Activated CD4-positive, alpha-beta T cell treated with anti-CD3 and anti-CD28 coated beads, Interleukin-2, amount 10 ng/mL, durations not matched to agents 24 days and 14 days (primary cell): ENCODE results near the gene C2orf42. TPM values are rescaled to one million over a fixed set of nuclear protein-coding genes. Genes with fewer than 3 reads are reported as not detected.
"Not testable (repeated sequence)": the region's sequence is repeated elsewhere in the genome, so short reads cannot be mapped to it uniquely, and the experiment has no call there.

Source experiments
- DNase-seq: peaks from one replicate; pipeline ENCODE4 v3.0.0; 2022
- H3K27ac Mint-ChIP-seq: one replicate; pipeline ENCODE4 v1.8.0; 2022; ENCODE audit warnings: mild to moderate bottlenecking, mixed read lengths
- H3K27me3 Mint-ChIP-seq: one replicate; pipeline ENCODE4 v1.8.0; 2022; ENCODE audit warnings: mixed read lengths
- H3K36me3 Mint-ChIP-seq: one replicate; pipeline ENCODE4 v1.8.0; 2022; ENCODE audit warnings: low read depth, mild to moderate bottlenecking, mixed read lengths
- H3K4me1 Mint-ChIP-seq: one replicate; pipeline ENCODE4 v1.8.0; 2021; ENCODE audit warnings: mixed read lengths
- H3K4me3 Mint-ChIP-seq: one replicate; pipeline ENCODE4 v1.8.0; 2022; ENCODE audit warnings: mild to moderate bottlenecking, moderate library complexity, mixed read lengths
- H3K9me3 Mint-ChIP-seq: one replicate; pipeline ENCODE4 v1.8.0; 2021; ENCODE audit warnings: mixed read lengths
- intact Hi-C: fragments of 100-400 bp; cut with micrococcal nuclease; formaldehyde crosslinking; loops from one replicate; pipeline ENCODE4 v1.15.1; 2023
- total RNA-seq: library from RNA; stranded (reverse); gene quantifications from 2 replicates; pipeline ENCODE4 v1.2.3, GENCODE V29; 2022

C2orf42 gene
- total RNA-seq, 1 donor from 2014 or later: 19.6 TPM

DNA sequence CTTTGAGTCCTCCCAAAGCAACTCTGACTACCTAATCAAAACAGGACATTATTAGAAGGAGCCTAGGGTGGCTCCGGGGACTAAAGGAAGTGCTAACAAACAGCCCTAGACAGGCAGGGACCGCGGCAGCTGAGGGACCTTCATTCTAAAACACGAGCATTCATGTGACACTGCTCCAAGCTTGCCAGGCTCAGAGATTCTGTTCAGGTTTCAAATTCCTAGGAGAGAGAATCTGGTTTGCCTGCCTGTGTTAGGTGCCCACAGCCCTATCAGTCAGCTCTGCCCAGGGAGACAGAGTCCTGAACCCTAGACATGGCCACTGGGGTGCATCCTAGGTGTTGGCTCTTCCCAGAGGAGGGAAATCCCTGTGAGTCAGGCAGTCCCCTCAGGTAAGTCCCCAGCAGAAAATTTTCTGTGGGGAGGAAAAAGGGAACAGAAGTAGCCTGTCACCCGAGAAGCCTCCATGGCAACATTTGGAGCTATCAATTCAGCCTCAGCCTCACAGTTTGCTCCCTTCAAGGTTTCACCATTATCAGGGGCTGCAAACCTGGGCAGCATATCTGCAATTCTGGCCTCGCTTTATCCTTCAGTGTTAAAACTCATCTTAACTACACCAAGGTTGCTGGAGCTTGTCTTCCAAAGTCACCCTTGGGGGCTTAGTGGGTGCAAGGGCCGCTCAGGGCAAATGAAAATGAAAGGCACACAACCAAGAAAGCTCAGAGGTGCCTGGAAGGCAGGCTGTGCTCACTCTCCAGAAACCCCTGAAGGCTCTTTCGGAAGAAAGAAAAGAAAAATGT lies 75.0 kb downstream of the C2orf42 start:
- H3K36me3 Mint-ChIP-seq: no peaks in the 10 kb centered on the region
- peaks cover 33% of the 10 kb centered on the region for H3K4me1 Mint-ChIP-seq
- H3K9me3 Mint-ChIP-seq: no peaks in the 10 kb centered on the region
- H3K27me3 Mint-ChIP-seq: no peaks in the 10 kb centered on the region
- intact Hi-C loops: no loop called here
- no peak overlapping the region for H3K27ac Mint-ChIP-seq
- no peak for DNase-seq
- H3K4me3 Mint-ChIP-seq: no peak overlapping the region

DNA sequence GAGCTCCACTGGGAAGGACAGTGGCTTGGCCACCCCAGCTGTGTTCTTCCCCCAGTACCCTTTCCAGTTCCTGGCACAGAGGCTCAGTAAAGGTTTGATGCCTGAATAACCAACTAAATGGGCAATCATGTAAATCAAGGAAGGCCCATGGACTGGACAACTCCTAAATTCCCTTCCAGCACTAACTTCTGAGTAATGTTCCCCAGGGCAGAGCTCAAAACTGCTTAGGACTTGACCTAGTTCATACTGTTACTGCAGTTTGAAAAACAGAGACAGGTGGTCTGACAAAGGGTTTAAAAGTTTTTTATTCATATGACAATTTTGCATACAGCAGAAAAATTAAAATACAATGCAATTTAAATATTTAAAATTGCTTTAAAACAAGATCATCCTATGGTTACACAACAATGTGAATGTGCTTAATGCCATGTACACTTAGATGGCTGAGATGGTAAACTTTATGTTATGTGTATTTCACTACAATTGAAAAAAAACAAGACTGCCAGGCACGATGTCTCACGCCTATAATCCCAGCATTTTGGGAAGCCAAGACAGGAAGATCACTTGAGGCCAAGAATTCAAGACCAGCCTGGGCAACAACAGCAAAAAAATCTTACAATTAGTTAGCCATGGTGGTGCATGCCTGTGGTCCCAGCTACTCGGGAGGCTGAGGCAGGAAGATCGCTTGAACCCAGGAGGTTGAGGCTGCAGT lies 77.3 kb downstream of the C2orf42 start:
- DNase-seq: no peak
- no peak overlapping the region for H3K4me3 Mint-ChIP-seq
- H3K36me3 Mint-ChIP-seq: no peaks in the 10 kb centered on the region
- intact Hi-C loops: no loop called here
- no peaks in the 10 kb centered on the region for H3K27me3 Mint-ChIP-seq
- no peaks in the 10 kb centered on the region for H3K9me3 Mint-ChIP-seq
- no peak overlapping the region for H3K27ac Mint-ChIP-seq
- peaks cover 40% of the 10 kb centered on the region for H3K4me1 Mint-ChIP-seq

DNA sequence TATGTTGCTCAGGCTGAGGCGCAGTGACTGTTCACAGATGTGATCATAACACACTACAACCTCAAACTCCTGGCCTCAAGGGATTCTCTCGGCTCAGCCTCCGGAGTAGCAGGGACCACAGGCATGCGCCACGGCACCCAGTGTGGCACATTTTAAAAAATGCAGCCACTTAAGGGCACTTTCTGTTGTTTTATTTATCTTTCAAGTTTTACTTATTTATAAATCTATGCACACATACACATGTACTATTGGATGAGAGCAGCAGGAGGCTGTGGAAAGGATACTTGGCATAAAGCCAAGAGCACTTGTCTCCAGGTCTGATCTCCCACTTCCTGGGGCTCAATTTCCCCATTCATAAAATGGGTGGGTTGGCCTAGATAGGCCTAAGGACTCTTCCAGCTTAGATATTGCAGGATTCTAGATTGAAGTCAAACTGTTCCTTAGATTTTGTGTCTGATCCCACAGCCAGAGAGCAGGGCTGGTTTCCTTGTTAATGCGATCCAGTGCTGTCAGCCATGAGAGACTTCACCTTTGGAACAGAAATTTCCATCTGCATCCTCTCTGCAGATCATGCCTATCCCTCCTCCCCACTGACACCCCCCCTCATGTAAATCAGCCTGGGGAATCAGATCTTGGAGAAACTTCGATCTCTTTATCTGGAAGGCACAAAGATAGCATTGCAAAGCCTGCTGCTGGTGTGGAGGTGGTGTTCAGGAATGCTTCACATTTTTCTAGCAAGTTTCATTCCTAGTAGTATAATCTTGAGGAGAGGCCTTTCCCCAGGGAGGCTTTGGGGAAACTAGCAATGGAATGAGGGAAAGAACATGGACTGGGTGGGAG lies 78.8 kb downstream of the C2orf42 start:
- H3K4me3 Mint-ChIP-seq: no peak overlapping the region
- no peaks in the 10 kb centered on the region for H3K9me3 Mint-ChIP-seq
- no peak for DNase-seq
- no peak overlapping the region for H3K27ac Mint-ChIP-seq
- H3K36me3 Mint-ChIP-seq: no peaks in the 10 kb centered on the region
- no peaks in the 10 kb centered on the region for H3K27me3 Mint-ChIP-seq
- peaks cover 50% of the 10 kb centered on the region for H3K4me1 Mint-ChIP-seq
- intact Hi-C loops: no loop called here

DNA sequence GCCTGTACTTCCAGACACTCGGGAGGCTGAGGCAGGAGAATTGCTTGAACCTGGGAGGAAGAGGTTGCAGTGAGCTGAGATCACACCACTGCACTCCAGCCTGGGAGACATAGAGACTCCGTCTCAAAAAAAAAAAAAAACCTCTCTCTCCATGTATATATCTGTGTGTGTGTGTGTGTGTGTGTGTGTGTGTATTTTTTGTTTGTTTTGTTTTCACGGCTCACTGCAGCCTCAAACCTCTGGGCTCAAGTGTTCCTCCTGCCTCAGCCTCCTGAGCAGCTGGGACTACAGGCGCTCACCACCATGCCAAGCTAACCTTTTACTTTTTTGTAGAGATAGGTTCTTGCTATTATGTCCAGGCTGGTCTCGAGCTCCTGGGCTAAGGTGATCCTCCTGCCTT lies 80.4 kb downstream of the C2orf42 start:
- H3K27me3 Mint-ChIP-seq, DNase-seq, intact Hi-C loops, H3K36me3 Mint-ChIP-seq, H3K4me3 Mint-ChIP-seq, H3K9me3 Mint-ChIP-seq: not testable (repeated sequence)
- Mint-ChIP-seq H3K4me1 (peaks cover 42% of the 10 kb centered on the region), H3K27ac (peak overlapping the region; percentile 80)

DNA sequence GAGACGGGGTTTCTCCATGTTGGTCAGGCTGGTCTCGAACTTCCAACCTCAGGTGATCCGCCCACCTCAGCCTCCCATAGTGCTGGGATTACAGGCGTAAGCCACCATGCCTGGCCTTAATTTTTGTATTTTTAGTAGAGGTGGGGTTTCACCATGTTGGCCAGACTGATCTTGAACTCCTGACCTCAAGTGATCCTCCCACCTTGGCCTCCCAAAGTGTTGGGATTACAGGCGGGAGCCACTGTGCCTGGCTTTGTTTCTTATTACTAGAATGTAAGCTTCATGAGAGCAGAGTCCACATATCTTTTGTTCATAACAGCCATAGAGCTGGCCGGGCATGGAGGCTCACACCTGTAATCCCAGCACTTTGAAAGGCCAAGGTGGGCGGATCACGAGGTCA lies 84.7 kb downstream of the C2orf42 start:
- H3K4me3 Mint-ChIP-seq, H3K27me3 Mint-ChIP-seq, H3K27ac Mint-ChIP-seq, H3K9me3 Mint-ChIP-seq, intact Hi-C loops, H3K36me3 Mint-ChIP-seq, DNase-seq: not testable (repeated sequence)
- peaks cover 53% of the 10 kb centered on the region for H3K4me1 Mint-ChIP-seq

DNA sequence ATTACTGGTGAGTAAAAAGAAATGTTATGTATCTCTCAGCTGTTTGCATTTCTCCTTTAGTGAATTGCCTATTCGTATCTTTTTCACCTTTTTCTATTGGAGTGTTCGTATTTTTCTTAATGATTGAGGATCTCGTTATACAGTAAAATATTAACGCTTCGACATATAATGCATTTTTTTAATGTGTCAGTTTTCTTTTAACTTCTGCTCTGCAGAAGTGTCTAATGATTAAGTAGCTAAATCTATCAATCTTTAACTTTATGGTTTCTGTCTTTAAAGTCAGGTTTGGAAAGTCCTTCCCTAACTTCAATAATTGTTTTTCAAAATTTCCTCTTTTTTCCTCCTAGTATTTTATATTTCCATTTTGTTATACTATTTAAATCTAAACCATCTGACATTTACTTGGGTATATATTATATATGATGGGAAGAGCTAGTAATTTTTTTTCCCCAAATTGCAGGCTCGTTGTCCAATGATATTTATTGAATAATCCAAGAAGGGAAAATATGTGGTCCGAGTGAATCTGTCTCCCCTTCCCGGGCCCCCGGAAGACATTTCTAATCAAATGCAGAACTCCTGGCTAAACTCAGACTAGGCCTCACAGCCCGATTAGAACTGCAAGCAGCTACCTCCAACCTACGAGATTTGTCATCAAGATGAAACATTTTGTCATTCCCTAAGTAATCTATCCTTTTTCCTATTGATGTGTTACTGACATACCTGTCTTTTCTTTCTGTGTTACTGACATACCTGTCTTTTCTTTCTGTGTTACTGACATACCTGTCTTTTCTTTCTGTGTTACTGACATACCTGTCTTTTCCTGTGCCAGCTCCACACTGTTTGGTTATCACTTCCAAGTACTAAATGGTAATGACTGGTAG lies 86.3 kb downstream of the C2orf42 start:
- peak overlapping the region; percentile 72 for H3K4me3 Mint-ChIP-seq
- intact Hi-C loops: loop anchor here (1.0 to 2.0 kb wide), 3 partner anchors 9 to 29 kb away; no protein-coding TSS in a partner anchor
- peak; percentile 80 for DNase-seq
- peaks cover 48% of the 10 kb centered on the region for H3K4me1 Mint-ChIP-seq
- H3K36me3 Mint-ChIP-seq: peaks cover 1% of the 10 kb centered on the region
- H3K27ac Mint-ChIP-seq: peak overlapping the region; percentile 89
- no peaks in the 10 kb centered on the region for H3K27me3 Mint-ChIP-seq
- H3K9me3 Mint-ChIP-seq: no peaks in the 10 kb centered on the region

DNA sequence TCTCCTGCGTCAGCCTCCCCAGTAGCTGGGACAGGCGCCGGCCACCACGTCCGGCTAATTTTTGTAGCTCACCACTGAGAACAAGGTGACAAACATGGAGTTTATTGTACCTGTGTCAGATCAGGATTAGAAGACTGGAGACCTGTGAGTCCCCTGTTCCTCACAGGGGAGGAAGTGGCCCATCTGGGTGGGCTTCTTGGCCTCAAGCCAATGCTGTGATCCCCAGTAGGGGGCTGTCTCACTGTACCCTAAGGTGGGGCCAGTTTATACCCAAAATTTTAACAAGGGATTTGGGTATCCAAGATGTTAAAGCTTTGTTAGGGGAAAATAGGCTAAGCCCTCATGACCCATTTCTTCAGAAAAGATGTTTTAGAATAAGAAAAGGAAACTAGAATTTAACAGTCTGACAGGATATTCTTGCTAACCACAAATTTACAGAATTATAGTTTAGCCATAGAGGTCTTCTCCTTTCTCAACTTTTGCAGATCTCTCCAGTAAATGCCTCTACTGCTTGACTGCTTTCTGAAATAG lies 87.2 kb downstream of the C2orf42 start:
- H3K27ac Mint-ChIP-seq: peak overlapping the region; percentile 89
- H3K9me3 Mint-ChIP-seq: no peaks in the 10 kb centered on the region
- peaks cover 45% of the 10 kb centered on the region for H3K4me1 Mint-ChIP-seq
- no peak for DNase-seq
- peak overlapping the region; percentile 72 for H3K4me3 Mint-ChIP-seq
- intact Hi-C loops: loop anchor here (1.0 to 2.0 kb wide), 3 partner anchors 8 to 30 kb away; no protein-coding TSS in a partner anchor
- H3K36me3 Mint-ChIP-seq: peaks cover 1% of the 10 kb centered on the region
- H3K27me3 Mint-ChIP-seq: no peaks in the 10 kb centered on the region

DNA sequence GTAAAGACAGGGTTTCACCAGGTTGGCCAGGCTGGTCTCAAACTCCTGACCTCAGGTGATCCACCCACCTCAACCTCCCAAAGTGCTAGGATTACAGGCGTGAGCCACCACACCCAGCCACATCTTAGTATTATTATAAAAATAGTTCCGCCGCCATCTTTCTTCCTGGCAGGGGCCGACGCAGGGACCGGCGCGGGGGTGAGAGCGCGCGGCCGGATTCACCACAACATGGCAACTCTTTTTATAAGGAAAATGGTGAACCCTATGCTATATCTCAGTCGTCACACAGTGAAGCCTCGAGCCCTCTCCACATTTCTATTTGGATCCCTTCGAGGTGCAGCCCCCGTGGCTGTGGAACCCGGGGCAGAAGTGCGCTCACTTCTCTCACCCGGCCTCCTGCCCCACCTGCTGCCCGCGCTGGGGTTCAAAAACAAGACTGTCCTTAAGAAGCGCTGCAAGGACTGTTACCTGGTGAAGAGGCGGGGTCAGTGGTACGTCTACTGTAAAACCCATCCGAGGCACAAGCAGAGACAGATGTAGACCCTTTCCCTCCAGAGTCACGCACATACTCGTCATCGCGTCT lies 88.4 kb downstream of the C2orf42 start:
- peaks cover 36% of the 10 kb centered on the region for H3K4me1 Mint-ChIP-seq
- DNase-seq, intact Hi-C loops, H3K9me3 Mint-ChIP-seq, H3K27ac Mint-ChIP-seq, H3K27me3 Mint-ChIP-seq, H3K4me3 Mint-ChIP-seq, H3K36me3 Mint-ChIP-seq: not testable (repeated sequence)

DNA sequence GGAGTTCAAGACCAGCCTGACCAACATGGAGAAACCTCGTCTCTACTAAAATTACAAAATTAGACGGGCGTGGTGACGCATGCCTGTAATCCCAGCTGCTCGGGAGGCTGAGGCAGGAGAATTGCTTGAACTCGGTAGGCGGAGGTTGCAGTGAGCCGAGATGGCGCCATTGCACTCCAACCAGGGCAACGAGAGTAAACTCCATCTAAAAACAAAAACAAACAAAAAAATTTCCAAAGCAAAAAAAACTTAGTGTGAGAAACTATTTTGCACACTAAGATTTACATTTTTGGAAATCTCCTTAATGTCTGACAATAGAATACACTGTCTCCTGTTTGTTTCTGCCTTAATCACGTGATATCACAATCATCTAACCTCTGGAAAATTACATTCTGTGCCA lies 89.1 kb downstream of the C2orf42 start:
- H3K27me3 Mint-ChIP-seq, DNase-seq, H3K36me3 Mint-ChIP-seq, intact Hi-C loops, H3K9me3 Mint-ChIP-seq, H3K27ac Mint-ChIP-seq, H3K4me3 Mint-ChIP-seq: not testable (repeated sequence)
- peaks cover 31% of the 10 kb centered on the region for H3K4me1 Mint-ChIP-seq

DNA sequence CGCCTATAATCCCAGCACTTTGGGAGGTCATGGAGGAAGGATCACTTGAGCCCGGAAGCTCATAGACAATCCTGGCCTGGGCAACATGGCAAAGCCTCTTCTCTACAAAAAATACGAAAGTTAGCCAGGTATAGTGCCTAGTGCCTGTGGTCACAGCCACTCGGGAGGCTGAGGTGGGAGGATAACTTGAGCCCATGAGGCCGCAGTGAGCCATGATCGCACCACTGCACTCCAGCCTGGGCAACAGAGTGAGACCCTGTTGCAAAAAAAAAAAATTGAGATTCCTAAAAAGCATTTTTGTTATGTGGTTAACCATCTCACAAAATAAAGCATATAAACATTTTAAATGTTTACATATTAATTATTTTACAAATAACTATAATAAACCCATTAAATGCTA lies 89.6 kb downstream of the C2orf42 start:
- Mint-ChIP-seq H3K36me3 (peaks cover 1% of the 10 kb centered on the region), H3K27ac (no peak overlapping the region), H3K4me1 (peaks cover 31% of the 10 kb centered on the region), H3K9me3 (no peaks in the 10 kb centered on the region), H3K27me3 (no peaks in the 10 kb centered on the region), H3K4me3 (no peak overlapping the region)
- intact Hi-C loops: no loop called here
- no peak for DNase-seq
